ENCODE data around the gene GUCY1A2.

GRCh38 chr11:107011977-107012376, 6.3 kb downstream of the GUCY1A2 start:
- TF ChIP-seq CTCF (optimal IDR thresholded peaks at IDR 0.05 in 1 of 3, IDR thresholded peaks at IDR 0.05 in 1 of 3, conservative IDR thresholded peaks at IDR 0.05 in 1 of 3; ENCODE audit: extremely low read depth in 1 of 3, insufficient read depth in 2 of 3, low read length in 3 of 3) (no peak), EZH2 (IDR thresholded peaks at IDR 0.05; ENCODE audit: low read length) (no peak)

Measured in keratinocyte (primary cell).